T-helper 1 cell (primary cell): ENCODE results near the gene PEX13.
"Not testable (repeated sequence)": the region's sequence is repeated elsewhere in the genome, so short reads cannot be mapped to it uniquely, and the experiment has no call there.

Source experiments
- DNase-seq, 5 donors: peaks; one replicate each; pipeline ENCODE4 v3.0.0-alpha.2; 2012 to 2020
- total RNA-seq, 4 donors: gene quantifications; one replicate each; lab custom pipeline; 2026; lab: John Stamatoyannopoulos, UW

PEX13 gene, protein sequence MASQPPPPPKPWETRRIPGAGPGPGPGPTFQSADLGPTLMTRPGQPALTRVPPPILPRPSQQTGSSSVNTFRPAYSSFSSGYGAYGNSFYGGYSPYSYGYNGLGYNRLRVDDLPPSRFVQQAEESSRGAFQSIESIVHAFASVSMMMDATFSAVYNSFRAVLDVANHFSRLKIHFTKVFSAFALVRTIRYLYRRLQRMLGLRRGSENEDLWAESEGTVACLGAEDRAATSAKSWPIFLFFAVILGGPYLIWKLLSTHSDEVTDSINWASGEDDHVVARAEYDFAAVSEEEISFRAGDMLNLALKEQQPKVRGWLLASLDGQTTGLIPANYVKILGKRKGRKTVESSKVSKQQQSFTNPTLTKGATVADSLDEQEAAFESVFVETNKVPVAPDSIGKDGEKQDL
- total RNA-seq = 13.1 to 31.7 (median 14.8) reads per million in 4 donors

DNA sequence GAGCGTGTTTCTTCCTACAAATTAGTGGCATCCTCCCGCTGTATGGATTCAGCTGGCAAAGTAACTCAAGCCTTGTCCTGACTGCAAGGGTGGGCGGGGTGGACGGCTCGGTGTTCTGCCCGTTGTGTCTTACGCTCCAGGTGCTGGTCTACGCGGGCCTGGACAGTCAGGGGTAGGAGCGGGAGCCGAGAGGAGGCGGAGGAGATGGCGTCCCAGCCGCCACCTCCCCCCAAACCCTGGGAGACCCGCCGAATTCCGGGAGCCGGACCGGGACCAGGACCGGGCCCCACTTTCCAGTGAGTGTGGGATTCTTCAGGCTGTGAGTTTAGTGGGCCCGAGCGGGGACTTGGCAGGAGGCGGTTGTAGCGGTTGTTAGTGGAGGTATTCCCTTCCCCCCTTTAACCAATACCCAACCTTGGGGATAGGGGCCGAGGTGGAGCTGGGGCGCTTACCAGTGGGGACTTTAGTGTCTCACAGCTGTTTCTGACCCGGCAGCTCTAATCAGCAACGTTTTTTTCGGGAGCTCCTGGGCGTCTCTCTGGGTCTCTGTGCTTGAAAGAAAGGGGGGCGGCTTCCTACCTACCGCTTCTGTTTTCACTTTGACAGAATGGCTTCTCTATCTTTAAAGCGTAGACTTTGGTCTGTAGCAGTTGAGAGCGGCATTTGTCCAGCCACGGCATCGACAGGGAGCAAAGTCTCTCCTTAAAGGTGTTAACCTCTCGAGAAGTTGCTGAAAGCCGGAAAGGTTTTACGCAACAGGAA, at the start of gene PEX13, which contains the start of gene PUS10:
Gene PEX13 (plus strand): TSS at position 165 of the 762 bp plus-strand sequence. CDS start 40 bp downstream, at position 205.
Gene PUS10 (minus strand): TSS at position 700 of the 762 bp plus-strand sequence. CDS start 6,365 bp downstream, outside the sequence.
- DNase-seq = peak; percentile 22 to 78 (median 45)

DNA sequence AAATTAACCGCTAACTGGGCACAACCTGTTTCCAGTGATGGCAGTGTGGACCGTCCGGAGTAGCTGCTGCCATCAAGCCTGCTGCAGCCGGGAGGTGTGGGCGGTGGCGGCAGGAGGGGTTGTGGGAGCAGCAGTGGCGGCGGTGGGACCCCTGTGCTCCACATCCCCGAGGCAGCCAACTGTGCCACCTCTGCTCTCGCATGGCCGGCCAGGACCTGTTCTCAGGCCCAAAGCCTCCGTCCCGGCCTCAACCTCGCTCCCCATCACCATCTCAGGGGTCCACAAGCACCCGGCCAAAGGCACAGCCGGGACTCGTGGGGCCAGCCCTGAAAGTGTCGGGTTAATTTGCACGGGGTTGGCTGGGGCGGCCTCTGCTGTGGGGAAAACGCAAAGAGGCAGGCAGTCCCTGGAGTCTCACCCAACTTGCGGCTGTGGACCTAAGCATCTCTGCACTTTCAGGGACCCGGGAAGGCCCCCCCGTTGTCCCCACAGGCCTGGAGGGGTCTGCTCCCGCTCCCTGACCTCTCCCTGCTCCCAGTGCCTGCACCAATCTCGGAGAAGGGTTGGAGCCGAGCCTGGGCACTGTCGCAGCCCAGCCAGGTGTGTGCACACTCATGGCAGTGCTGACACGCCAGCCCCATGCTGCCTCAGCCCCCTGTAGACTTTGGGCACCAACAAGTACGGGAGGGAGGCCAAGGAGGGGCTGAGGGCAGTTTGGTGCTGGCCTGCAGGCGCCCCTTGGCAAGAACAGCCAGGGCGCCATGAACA, 44.4 kb upstream of the PEX13 start:
- no peak for DNase-seq

DNA sequence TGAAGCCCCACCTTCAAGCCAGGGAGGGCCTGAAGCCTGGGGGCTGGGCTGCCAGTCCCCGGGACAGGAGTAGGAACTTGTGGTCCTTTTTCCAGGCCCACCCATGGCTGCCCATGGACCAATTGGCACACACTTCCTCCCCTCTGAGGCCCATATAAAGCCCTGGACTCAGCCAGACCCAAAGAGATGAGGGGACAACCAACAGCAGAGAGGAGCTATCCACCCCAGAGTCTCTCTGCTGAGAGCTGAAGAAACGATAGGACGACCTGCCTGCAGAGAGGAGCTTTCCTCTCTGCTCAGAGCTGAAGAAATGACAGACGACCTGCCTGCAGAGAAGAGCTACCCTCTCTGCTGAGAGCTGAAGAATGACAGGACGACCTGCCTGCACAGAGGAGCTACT, 43.8 kb upstream of the PEX13 start:
- DNase-seq = no peak

DNA sequence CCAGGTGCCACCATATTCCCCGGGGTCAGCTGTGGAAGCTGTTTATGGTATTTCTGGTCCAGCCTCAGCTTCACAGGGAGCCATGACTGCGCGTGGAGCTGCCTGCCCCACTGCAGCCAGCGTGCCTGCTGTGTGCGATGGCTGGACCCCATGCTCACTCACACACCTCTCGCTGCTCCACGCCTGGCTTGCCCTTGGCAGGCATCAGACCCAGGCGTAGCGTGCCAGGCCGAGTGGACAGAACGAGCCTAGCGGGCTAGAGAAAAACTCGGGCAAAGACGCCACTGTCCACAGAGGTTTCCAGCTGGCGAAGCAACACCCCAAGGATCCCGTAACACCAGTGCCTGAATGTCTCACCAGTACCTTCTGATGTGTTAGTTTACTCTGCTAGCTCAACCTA, 42.9 kb upstream of the PEX13 start:
- no peak for DNase-seq

DNA sequence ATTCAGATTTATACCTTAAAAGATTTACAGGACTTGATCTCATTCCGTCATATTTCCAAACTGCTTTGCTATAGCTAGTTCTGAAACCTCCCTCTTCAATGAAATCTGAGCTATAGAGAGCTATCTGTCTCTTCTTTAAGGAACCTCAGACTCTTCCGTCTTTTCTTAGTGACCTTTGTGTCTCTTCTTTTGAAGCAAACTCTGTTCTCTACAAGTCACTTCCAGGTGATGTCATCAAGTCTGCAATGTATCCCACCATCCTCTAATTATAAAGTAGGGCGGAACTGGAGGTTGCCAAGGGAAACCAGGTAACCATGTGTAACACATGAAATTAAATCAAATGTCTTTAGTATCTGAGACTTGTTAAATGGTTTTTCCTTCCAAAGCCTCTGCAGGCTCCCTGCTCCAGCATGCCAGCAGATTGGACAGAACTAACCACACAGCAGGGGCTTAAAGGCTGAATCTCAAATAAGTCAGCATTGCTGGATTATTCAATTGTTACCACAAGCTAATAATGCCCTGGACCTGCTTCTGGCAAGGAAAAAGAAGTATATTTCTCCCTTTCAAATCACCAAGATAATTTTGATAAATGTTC, 41.2 kb upstream of the PEX13 start:
- no peak for DNase-seq

DNA sequence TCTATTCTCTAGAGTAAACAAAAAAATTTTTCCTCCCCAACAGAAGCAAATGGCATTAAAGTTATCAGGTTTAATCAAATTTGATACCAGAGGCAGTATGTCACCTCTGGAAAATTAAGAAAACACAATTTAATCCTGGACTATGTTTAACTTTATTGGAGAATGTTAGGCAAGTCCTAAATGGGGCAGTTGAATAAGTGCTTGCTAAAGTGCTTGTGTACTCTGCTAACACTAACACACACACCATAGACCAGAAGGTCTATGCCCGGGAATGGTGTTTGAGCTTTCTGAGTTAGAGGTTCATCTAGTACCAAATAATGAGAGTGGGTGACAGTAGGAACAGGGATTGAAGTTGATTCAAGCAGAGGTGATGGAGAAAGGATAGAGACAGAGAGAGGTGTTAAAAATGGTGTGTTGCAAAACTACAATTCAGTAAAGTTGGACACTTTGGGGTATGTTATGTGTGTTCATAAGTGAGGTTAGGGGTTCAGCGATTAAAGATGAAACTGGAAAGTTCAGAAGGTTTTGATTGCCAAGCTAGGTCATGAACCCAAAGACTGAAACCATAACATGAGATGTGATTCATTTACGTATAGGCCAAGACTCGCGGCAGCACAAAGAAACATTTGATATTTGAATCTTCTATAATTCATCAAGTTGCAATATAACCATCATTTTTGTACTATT, 40.5 kb upstream of the PEX13 start:
- peak in 1 of 5 donors; percentile 9 for DNase-seq

DNA sequence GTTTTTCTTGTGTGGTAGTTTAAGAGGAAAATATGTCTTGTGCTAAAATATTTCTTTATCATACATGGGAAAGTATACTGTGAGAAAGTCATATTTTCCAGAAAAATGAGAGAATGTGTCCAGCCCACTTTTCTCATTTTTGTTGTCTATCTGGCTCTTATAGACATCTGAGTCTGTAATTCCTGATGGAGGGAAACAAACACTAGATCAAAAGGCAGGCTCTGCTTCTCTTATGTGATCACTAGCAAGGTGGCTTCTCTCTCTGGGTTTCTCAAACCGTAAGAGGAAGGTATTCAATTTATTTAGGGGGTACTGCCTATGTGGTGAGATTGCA, 40.0 kb upstream of the PEX13 start:
- no peak for DNase-seq

DNA sequence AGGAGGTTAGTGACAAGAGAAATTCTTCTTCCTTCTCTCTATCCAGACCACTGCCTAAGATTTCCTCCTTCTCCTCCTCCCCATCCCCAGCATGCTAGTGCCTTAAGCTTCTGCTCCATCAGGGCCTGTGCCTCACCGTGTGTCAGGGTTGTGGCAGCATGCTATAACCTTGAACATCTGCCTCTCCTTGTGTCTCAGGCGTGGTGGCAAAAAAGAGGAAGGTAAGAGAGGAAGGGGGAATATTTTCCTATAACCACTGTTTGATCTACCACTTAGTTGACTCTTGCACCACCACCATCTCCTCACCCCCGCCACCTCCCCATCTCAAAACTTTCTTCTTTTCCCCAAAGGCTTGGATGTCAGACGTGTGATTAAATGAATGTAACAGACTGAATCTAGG, 38.3 kb upstream of the PEX13 start:
- no peak for DNase-seq

DNA sequence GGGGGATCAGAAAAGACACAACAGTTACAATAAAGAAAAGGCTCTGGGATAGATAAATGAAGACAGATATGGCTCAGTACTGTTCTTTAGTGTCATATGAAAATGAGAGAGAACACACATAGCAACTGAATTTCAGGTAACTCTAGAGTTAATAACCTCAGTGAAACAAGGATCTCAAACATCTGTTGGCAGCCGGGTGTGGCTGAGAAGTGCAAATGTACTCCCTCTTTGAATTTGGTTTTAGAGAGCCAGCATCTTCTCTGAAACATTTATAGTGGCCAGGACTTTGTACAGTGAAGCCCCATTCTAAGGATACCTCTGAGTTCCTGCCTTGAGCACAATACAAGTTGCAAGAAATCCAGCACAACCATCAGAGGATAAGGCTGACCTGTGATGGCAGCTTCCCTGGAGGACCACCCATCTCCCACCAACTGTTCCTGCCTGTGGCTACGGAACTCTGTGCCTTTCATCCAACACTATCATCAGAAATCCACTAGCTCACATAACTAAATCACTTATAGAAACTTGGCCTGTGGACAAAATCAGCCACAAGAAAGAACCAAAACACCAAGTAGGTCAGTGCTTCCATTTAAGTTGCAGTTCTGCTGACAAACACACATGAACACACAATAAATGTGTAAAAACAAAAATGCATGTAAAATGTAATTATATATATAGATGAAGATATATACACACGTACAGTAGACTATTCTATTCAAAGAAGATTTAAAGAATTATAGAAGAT, 37.3 kb upstream of the PEX13 start:
- DNase-seq = no peak

DNA sequence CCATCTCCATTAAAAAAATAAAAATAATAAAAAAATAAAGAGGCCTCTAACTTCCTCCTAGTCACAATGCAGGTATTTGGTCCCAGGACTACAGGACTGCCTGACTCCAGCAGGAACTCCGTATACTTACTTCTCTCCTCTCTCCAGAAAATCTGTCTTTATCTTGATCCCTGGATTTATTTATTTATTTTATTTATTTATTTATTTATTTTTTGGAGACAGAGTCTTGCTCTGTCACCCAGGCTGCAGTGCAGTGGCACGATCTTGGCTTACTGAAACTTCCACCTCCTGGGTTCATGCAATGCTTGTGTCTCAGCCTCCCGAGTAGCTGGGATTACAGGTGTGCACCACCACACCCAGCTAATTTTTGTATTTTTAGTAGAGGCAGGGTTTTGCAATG, 35.5 kb upstream of the PEX13 start:
- DNase-seq = not testable (repeated sequence)

DNA sequence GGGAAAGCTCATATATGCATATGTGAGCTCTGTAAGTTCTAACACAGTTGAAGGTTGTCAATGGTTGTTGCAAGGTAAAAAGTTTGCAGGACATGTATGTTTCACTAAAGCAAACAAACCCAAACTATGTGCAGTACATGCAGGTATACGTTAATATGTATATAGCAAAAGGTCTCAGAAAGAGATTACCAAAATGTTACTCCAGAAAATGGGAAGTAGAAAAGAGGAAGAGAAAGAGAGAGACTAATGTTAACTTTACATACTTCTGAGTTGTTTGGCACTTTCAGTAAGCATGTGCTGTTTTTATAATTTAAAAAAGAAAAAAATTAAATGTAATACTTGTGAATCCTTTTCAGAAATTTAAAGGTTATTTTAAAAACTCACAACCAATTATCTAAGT, 32.8 kb upstream of the PEX13 start:
- no peak for DNase-seq

DNA sequence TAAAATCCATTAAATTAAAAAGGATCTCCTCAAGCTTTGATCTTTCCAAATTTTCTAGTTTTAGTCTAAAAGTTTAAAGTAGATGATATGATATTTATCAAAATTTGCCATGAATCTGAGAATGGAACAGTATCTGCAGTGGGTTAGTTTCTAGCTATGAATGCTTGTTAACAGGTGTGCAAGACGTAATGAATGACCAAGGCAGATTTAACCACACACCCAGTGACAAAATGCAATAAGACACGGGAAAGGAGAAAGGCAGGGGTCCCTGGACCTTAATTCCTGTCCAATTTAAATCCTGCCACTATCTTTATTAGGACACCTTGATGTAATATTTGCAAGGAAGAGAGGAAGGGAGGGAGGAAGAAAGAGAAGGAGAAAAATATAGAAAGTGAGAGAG, 30.5 kb upstream of the PEX13 start:
- DNase-seq = no peak

DNA sequence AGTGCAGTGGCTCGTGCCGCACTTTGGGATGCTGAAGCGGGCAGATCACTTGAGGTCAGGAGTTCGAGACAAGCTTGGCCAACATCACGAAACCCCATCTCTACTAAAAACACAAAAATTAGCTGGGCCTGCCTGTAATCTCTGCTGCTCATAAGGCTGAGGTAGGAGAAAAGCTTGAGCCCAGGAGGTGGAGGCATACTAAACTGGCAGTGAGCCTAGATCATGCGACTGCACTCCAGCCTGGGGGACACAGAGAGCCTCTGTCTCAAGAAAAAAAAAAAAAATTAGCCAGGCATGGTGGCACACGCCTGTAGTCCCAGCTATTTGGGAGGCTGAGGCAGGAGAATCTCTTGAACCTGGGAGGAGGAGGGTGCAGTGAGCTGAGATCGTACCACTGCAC, 29.9 kb upstream of the PEX13 start:
- not testable (repeated sequence) for DNase-seq

DNA sequence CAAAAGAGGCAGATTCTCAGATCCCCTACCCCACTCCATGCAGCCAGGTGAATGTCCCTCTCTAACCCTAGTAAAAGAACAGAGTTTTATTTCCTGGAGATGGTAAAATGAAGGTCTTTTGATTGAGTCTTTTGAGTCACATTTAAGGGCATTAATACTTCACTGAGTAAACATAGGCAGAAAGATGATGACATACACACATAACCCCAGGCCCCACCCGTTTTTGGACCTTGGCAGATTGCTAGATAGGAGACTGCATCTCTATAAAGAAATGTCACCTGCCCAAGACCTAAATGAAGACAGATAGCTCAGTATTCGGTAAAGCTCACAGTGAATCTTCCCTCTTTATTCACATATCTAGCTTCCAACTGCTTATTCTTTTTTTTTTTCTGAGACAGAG, 28.3 kb upstream of the PEX13 start:
- no peak for DNase-seq

DNA sequence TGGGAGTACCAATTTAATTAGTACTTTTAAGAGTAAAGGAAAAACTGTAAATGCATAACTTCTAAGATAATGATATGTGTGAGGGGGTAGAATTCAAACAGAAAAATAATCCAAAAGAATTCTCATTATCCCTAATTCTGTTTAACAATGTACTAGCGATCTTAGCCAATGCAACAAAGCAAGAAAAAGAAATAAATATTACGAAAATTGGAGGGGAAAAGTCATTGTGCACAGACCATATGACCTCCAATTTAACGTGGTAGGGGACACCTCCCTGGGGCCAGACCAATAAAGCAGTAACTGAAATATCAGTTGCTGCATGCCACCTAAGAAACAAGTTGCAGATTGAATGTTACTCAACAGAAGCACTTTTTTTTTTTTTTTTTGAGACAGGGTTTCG, 25.9 kb upstream of the PEX13 start:
- no peak for DNase-seq

DNA sequence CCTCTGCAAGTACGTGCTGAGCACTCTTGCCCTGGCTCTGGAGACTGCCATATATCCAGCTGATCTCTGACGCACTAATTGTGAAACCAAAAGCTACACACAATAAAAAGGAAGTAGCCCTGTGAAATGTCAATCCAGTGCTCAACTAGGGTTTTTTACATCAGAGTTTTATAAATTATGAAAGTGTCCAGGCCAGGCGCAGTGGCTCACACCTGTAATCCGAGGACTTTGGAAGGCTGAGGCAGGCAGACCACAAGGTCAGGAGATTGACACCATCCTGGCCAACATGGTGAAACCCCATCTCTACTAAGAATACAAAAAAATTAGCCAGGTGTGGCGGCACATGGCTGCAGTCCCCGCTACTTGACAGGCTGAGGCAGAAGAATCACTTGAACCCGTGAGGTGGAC, 24.5 kb upstream of the PEX13 start:
- DNase-seq = peak in 1 of 5 donors; percentile 58

DNA sequence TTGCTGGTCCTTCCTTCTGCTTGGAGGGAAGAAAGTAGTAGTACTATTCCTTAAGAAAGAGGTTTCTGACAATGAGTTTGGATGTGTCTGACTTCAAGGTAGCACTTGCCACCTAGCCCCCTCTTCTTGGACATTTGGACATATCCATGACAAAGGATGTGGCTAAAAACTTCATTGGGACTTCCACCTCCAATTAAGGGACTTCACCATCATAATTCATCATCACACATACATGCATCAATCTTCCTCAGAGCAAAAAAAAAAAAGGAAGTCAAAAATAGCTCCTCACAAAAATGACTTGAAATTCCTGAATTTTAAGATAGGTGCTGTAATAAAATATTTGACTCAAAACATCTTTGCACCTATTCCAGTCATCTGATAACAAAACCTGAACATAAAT, 23.4 kb upstream of the PEX13 start:
- no peak for DNase-seq

DNA sequence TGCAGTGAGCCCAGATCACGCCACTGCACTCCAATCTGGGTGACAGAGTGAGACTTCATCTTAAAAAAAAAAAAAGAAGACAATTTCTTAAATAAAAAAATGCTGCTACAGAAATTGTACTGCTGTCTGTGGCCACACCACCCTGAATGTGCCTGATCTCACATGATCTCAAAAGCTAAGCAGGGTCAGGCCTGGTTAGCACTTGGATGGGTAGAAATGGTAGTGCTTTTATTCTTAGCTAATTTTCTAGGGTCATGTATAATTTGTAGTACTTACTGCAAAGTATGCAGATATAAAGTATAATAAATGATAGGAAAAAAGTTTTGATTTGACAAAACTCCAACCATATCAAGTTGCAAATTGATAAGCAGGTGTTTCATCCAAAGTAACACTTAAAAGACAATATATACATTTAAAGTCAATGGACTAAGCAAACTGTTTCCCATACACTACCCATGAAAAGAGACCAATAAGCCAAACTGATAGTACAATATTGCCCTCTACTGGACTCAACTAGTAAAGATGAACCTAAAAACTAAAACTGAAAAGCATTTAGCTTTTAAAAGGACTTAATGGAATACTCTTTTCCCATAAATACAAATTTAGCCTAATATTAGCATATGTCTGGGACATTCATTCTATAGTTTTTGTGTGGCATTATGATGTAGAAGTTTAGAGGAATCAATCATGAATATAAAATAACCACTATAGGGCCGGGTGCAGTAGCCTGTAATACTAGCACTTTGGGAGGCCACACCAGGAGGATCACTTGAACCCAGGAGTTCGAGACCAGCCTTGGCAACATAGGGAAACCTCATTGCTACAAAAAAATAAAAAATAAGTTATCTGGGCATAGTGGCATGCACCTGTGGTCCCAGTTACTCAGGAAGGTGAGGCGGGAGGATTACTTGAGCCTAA, 18.6 kb upstream of the PEX13 start:
- DNase-seq = peak in 1 of 5 donors; percentile 53

DNA sequence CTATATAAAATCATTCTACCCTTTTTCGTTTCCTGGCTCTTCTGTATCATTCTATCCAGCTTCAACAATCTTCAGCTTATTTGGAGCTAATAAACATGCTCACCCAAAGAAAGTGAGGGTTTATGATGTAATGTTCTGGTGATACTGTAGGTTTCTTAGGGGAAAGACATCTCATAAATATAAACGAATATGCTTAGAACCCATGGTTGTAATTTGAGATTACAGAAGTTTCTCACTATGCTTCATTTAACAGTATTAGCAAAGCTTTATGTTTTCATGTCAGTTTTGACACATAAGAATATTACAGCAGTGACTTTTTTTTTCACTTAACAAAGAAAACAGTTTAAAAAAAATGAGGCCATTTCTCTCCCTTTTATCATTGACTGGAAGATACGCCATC, 11.8 kb upstream of the PEX13 start:
- DNase-seq = no peak

DNA sequence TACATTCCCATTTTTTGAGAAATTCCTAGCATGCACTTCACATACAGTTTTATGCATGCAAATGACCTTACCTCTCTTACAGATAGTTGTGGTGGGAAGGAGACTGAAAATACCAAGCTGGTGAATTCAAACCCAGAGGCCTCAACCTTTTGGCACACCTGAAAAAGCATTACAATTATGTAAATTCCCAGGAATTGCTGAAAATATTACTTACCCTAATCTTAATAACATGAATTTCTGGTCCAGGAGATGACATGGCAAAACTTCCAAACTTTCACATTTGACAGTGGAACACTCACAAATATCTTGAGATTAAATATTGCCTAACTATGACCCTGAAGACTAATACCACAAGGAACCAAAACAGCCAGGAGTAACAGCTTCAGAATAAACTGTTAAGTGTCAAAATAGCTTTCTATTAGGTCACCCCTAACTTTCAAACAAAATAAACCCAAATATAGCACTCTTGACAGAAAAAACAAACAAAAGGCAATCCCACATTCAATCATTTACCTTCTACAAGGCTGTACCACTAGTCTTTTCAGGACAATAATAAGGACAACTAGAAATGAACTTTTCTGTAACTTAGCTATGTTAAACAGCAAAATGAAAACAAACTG, 10.9 kb upstream of the PEX13 start:
- DNase-seq = no peak
